IPS-18c (cell line): Measurements from ENCODE around the gene GPR176.

ENCODE experiments used
- H3K4me3 ChIP-seq: 2 replicates; pipeline ENCODE4 v1.7.0; 2013; ENCODE audit warnings: low read depth, mild to moderate bottlenecking, low read length, moderate library complexity; ENCODE audit not compliant: insufficient read depth
- H3K9me3 ChIP-seq: one replicate; pipeline ENCODE4 v1.6.1; 2013; ENCODE audit warnings: mild to moderate bottlenecking, low read length, moderate library complexity; ENCODE audit not compliant: control insufficient read depth, insufficient read depth

The GPR176 gene

GRCh38 chr15:39761006-39761405, 159.1 kb downstream of the GPR176 start:
- Histone ChIP-seq H3K9me3 (no peaks in the 10 kb centered on the region), H3K4me3 (no peak overlapping the region)

DNA sequence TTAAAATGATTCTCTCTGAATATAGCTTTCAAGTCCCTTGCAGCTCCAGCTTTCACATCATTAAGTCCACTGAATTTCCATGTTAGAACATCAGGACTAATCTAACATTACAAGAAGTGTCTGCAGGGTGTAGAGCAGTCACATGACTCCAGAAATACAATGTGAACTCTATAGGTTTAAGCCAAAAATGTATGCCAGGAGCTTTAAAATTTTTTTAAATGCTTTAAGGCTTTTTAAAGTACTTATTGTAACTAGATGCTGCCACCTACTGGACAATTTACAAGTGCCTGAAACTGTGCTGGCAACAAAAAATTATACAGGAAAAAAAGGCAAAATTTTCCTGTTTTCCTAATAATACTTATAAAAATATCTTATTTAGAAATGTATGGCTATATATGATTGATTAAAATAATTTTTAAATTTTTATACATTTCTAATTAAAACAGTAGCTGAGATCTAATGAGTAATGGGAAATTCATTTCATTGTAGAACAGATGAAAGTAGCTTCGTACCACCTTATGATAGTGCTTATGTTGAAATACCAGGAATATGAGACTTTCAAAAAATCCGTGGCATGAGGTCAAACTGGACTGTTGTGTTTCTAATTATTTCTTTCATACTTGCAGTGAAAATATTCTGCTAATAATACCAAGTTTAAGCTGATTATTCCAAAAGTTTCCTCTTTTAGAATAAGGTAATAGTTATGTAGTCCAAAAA, 163.1 kb downstream of the GPR176 start:
- no peaks in the 10 kb centered on the region for H3K9me3 ChIP-seq
- H3K4me3 ChIP-seq, result no peak overlapping the region

DNA sequence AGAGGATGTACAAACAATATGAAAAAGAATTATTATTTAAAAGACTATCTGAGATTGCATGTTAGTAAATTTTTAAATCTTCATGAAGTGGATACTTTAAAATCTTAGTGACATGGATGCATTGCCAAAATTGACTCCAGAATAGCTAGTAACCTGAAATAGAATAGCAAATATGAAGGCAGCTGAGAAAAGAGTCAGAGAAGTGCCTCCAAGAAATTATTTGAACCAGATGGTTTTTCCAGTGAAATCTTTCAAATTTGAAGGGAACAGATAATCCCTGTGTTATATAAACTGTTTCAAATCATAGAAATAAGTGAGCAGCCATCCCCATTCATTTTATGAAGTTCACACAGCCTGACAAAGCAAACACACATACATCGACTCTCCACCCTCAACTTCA, 167.1 kb downstream of the GPR176 start:
- no peaks in the 10 kb centered on the region for H3K9me3 ChIP-seq

DNA sequence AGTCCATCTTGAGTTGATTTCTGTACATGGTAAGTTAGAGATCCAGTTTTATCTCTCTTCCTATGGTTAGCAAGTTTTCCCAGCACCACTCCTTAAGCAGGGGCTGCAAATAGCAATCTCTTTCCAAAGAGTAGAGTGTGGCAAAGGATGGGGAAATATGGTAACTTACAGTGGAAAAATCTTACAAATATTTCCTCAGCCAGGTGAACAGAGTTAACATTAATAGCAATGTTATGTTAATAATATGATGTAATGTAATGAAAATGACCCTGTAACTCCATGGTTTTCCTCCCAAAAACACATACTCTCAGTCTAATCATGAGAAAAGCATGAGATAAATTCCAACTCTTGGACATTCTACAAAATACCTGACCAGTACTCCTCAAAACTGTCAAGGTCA, 167.8 kb downstream of the GPR176 start:
- H3K9me3 ChIP-seq, result no peaks in the 10 kb centered on the region
- no peak overlapping the region for H3K4me3 ChIP-seq

More for the DNA sequence above, 167.1 kb downstream of the GPR176 start:
- no peak overlapping the region for H3K4me3 ChIP-seq
